Neural cell (in vitro differentiated cells): Measurements from ENCODE around the gene LHFPL2. TPM values are rescaled to one million over a fixed set of nuclear protein-coding genes. Genes with fewer than 3 reads are reported as not detected.

Experiments
- H2AFZ ChIP-seq: fragments of 200-600, 300-800 bp; sonication (generic), shearing (Covaris generic); 2 replicates; pipeline ENCODE4 v1.6.0; 2014; ENCODE audit warnings: low read depth, mild to moderate bottlenecking, antibody characterized with exemption, low read length, moderate library complexity
- H3F3A ChIP-seq: fragments of 200-600 bp; shearing (Covaris generic); 2 replicates; pipeline ENCODE4 v1.6.1; 2016; ENCODE audit warnings: mild to moderate bottlenecking, moderate library complexity, mixed read lengths, antibody characterized with exemption, low read length; ENCODE audit not compliant: insufficient read depth, poor library complexity, severe bottlenecking
- H3K27ac ChIP-seq: fragments of 200-600, 300-800 bp; sonication (generic), shearing (Covaris generic); 2 replicates; pipeline ENCODE4 v1.5.1; 2014; ENCODE audit warnings: mild to moderate bottlenecking, low read length, moderate library complexity
- H3K27me3 ChIP-seq: fragments of 300-800, 200-600 bp; sonication (generic), shearing (Covaris generic); 2 replicates; pipeline ENCODE4 v1.6.0; 2014; ENCODE audit warnings: mild to moderate bottlenecking, low read depth, low read length, moderate library complexity; ENCODE audit not compliant: insufficient read depth
- H3K36me3 ChIP-seq: fragments of 300-800, 200-600 bp; sonication (generic), shearing (Covaris generic); 2 replicates; pipeline ENCODE4 v1.5.1; 2014; ENCODE audit warnings: mild to moderate bottlenecking, antibody characterized with exemption, low read length, moderate library complexity; ENCODE audit not compliant: insufficient read depth
- H3K4me2 ChIP-seq: fragments of 300-800, 200-600 bp; sonication (generic), shearing (Covaris generic); 2 replicates; pipeline ENCODE4 v1.6.0; 2014; ENCODE audit warnings: mild to moderate bottlenecking, low read length
- H3K4me3 ChIP-seq: fragments of 300-800, 200-600 bp; sonication (generic), shearing (Covaris generic); 2 replicates; pipeline ENCODE4 v1.5.1; 2014; ENCODE audit warnings: mild to moderate bottlenecking, low read length, moderate library complexity
- H3K79me2 ChIP-seq: fragments of 200-600 bp; shearing (Covaris generic); replicated peaks from 2 replicates; pipeline ENCODE4 v1.6.0; 2014; ENCODE audit warnings: mild to moderate bottlenecking, low read length, moderate library complexity; ENCODE audit not compliant: insufficient read depth
- H3K9ac ChIP-seq: fragments of 300-800, 200-600 bp; sonication (generic), shearing (Covaris generic); 2 replicates; pipeline ENCODE4 v1.6.1; 2016; ENCODE audit warnings: mild to moderate bottlenecking, low read length, mixed read lengths
- H3K9me2 ChIP-seq: fragments of 200-600 bp; shearing (Covaris generic); 2 replicates; pipeline ENCODE4 v1.6.1; 2016; ENCODE audit warnings: mild to moderate bottlenecking, low read length, mixed read lengths; ENCODE audit not compliant: insufficient read depth
- H3K9me3 ChIP-seq: fragments of 200-600, 300-800 bp; sonication (generic), shearing (Covaris generic); 2 replicates; pipeline ENCODE4 v1.6.1; 2016; ENCODE audit warnings: mild to moderate bottlenecking, mixed run types, low read length, moderate library complexity, mixed read lengths
- H4K20me1 ChIP-seq: fragments of 200-600 bp; shearing (Covaris generic); 2 replicates; pipeline ENCODE4 v1.6.1; 2016; ENCODE audit warnings: mild to moderate bottlenecking, mixed run types; ENCODE audit not compliant: insufficient read depth
- EP300 ChIP-seq: fragments of 450-650 bp; conservative IDR thresholded peaks from 2 replicates; pipeline ENCODE4 v1.6.1; 2014; ENCODE audit warnings: antibody characterized with exemption, mild to moderate bottlenecking, moderate library complexity; ENCODE audit not compliant: poor library complexity, severe bottlenecking
- EZH2 ChIP-seq: fragments of 200-600, 300-800 bp; shearing (Covaris generic), sonication (generic); IDR thresholded peaks from 2 replicates; pipeline ENCODE4 v1.6.1; 2014; ENCODE audit warnings: antibody characterized with exemption, low read length, borderline replicate concordance, mild to moderate bottlenecking; ENCODE audit not compliant: insufficient read depth, poor library complexity, severe bottlenecking
- MXI1 ChIP-seq: fragments of 450-650 bp; conservative IDR thresholded peaks from 2 replicates; pipeline ENCODE4 v1.6.1; 2014; ENCODE audit warnings: antibody characterized with exemption, mild to moderate bottlenecking; ENCODE audit not compliant: poor library complexity, severe bottlenecking
- POLR2AphosphoS5 ChIP-seq: IDR thresholded peaks from 2 replicates; pipeline ENCODE4 v1.6.1; 2012
- RAD21 ChIP-seq: fragments of 450-650 bp; conservative IDR thresholded peaks from 2 replicates; pipeline ENCODE4 v1.6.1; 2014; ENCODE audit warnings: antibody characterized with exemption, mild to moderate bottlenecking, moderate library complexity
- SMC3 ChIP-seq: fragments of 450-650 bp; conservative IDR thresholded peaks from 2 replicates; pipeline ENCODE4 v1.6.1; 2014; ENCODE audit warnings: antibody characterized with exemption, mild to moderate bottlenecking, moderate library complexity; ENCODE audit not compliant: poor library complexity
- TAF1 ChIP-seq: IDR thresholded peaks from 2 replicates; pipeline ENCODE4 v1.6.1; 2012; ENCODE audit warnings: low read depth
- polyA plus RNA-seq: library from polyadenylated mRNA; depleted of rRNA; stranded (reverse); fragments of >200 nt; gene quantifications from 2 replicates; pipeline ENCODE4 v1.2.3, GENCODE V29; 2014
- TF ChIP-seq, protein P1 (sequence below): fragments of 450-650 bp; IDR thresholded peaks from 2 replicates; pipeline ENCODE4 v1.5.1; 2014; ENCODE audit warnings: antibody characterized with exemption, mild to moderate bottlenecking, moderate library complexity; ENCODE audit not compliant: poor library complexity, severe bottlenecking
- TF ChIP-seq, protein P2 (sequence below): IDR thresholded peaks from 2 replicates; pipeline ENCODE4 v1.6.1; 2012; ENCODE audit warnings: borderline replicate concordance

LHFPL2 gene
- polyA plus RNA-seq, 1 donor from 2014 or later = 1.6 TPM

DNA sequence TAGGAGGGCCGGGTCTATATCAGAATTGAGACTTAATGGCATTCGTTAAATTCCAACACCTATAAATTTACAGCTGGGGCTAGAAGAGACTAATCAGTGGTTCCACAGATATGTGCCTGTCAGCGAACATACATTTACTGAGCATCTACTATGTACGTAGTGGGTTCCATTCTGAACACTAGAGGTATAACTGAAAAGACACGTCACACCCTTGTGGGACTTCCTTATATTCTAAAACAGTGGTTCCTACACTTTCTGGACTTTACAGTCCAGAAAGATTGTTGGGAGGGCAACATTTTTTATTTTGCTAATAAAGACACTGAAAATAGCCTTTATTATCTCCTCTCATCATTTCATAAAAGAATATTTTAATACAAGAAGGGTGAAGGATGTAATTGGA lies 147.7 kb downstream of the LHFPL2 start:
- Histone ChIP-seq H3K9me3 (no peaks in the 10 kb centered on the region), H2AFZ (no peak overlapping the region), H3K79me2 (no peaks in the 10 kb centered on the region), H3K4me2 (no peak overlapping the region), H4K20me1 (no peaks in the 10 kb centered on the region), H3K4me3 (no peak overlapping the region), H3K27ac (no peak overlapping the region), H3F3A (no peaks in the 10 kb centered on the region), H3K27me3 (no peaks in the 10 kb centered on the region), H3K36me3 (no peaks in the 10 kb centered on the region), H3K9me2 (no peaks in the 10 kb centered on the region), H3K9ac (no peak overlapping the region)
- TF ChIP-seq EP300 = no peak

DNA sequence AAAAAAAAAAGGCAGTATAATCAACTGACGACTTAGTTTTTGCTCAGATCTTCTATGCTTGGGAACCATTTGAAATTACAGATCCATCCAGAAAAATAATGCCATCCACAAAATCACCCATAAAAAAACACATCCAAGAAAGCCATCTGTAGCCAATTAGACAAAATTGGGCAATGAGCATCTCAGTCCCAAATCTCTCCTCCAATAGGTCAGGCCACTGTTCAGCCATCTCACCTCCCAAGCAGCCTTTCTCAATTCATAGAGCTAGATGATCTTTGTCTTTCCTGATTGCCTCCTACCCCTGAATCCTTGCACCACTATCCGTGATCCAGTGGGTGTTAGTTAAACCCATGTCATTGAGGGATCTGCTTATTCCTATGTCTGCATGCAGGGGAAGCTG lies 148.5 kb downstream of the LHFPL2 start:
- Histone ChIP-seq H3K4me2 (no peak overlapping the region), H3K9ac (no peak overlapping the region), H3K27ac (no peak overlapping the region), H3F3A (no peaks in the 10 kb centered on the region), H3K9me3 (no peaks in the 10 kb centered on the region), H3K79me2 (no peaks in the 10 kb centered on the region), H3K9me2 (no peaks in the 10 kb centered on the region), H3K4me3 (no peak overlapping the region), H3K27me3 (no peaks in the 10 kb centered on the region), H2AFZ (no peak overlapping the region), H4K20me1 (no peaks in the 10 kb centered on the region), H3K36me3 (no peaks in the 10 kb centered on the region)
- TF ChIP-seq RAD21 = no peak
- TF ChIP-seq, protein P1, sequence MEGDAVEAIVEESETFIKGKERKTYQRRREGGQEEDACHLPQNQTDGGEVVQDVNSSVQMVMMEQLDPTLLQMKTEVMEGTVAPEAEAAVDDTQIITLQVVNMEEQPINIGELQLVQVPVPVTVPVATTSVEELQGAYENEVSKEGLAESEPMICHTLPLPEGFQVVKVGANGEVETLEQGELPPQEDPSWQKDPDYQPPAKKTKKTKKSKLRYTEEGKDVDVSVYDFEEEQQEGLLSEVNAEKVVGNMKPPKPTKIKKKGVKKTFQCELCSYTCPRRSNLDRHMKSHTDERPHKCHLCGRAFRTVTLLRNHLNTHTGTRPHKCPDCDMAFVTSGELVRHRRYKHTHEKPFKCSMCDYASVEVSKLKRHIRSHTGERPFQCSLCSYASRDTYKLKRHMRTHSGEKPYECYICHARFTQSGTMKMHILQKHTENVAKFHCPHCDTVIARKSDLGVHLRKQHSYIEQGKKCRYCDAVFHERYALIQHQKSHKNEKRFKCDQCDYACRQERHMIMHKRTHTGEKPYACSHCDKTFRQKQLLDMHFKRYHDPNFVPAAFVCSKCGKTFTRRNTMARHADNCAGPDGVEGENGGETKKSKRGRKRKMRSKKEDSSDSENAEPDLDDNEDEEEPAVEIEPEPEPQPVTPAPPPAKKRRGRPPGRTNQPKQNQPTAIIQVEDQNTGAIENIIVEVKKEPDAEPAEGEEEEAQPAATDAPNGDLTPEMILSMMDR = no peak
- TF ChIP-seq SMC3 = no peak
- no peak for TF ChIP-seq TAF1
- TF ChIP-seq EZH2 = no peak
- no peak for TF ChIP-seq MXI1
- TF ChIP-seq, protein P2, sequence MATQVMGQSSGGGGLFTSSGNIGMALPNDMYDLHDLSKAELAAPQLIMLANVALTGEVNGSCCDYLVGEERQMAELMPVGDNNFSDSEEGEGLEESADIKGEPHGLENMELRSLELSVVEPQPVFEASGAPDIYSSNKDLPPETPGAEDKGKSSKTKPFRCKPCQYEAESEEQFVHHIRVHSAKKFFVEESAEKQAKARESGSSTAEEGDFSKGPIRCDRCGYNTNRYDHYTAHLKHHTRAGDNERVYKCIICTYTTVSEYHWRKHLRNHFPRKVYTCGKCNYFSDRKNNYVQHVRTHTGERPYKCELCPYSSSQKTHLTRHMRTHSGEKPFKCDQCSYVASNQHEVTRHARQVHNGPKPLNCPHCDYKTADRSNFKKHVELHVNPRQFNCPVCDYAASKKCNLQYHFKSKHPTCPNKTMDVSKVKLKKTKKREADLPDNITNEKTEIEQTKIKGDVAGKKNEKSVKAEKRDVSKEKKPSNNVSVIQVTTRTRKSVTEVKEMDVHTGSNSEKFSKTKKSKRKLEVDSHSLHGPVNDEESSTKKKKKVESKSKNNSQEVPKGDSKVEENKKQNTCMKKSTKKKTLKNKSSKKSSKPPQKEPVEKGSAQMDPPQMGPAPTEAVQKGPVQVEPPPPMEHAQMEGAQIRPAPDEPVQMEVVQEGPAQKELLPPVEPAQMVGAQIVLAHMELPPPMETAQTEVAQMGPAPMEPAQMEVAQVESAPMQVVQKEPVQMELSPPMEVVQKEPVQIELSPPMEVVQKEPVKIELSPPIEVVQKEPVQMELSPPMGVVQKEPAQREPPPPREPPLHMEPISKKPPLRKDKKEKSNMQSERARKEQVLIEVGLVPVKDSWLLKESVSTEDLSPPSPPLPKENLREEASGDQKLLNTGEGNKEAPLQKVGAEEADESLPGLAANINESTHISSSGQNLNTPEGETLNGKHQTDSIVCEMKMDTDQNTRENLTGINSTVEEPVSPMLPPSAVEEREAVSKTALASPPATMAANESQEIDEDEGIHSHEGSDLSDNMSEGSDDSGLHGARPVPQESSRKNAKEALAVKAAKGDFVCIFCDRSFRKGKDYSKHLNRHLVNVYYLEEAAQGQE = no peak
- TF ChIP-seq EP300 = no peak
- no peak for TF ChIP-seq POLR2AphosphoS5

DNA sequence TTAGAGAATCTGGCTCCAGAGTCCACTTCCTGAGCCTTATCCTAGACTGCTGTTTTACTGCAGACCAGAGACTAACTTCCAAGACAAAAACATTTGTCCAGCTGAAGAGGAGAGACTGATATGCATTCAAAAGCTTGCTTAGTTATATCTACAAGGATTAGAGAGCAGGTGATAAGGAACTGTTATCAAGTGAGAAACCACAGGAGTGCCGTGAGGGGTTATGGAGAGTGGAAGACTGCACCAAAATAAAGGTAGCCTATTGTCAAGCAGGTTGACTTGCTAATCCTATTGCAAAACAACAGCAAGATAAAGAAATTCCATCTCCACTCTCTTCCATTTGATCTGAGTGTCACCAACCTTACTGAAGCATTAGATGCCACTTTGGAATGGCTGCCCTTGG lies 149.1 kb downstream of the LHFPL2 start:
- Histone ChIP-seq H3K4me2 (no peak overlapping the region), H4K20me1 (no peaks in the 10 kb centered on the region), H3K9me2 (no peaks in the 10 kb centered on the region), H3K36me3 (no peaks in the 10 kb centered on the region), H3K79me2 (no peaks in the 10 kb centered on the region), H3F3A (no peaks in the 10 kb centered on the region), H3K27me3 (no peaks in the 10 kb centered on the region), H3K27ac (no peak overlapping the region), H2AFZ (no peak overlapping the region), H3K9me3 (no peaks in the 10 kb centered on the region), H3K4me3 (no peak overlapping the region), H3K9ac (no peak overlapping the region)
- TF ChIP-seq EZH2 (no peak), SMC3 (no peak), EP300 (no peak), MXI1 (no peak), RAD21 (no peak), TAF1 (no peak), POLR2AphosphoS5 (no peak)
- TF ChIP-seq, protein P2 = no peak
- TF ChIP-seq, protein P1 = no peak
